Bronchial epithelial cell (primary cell): ENCODE data around the gene FBXL15. TPM values are rescaled to one million over a fixed set of nuclear protein-coding genes. Genes with fewer than 3 reads are reported as not detected.

Experiments
- DNase-seq: peaks from one replicate; pipeline ENCODE4 v3.0.0-alpha.2; 2010; ENCODE audit warnings: low read depth
- FAIRE-seq: peaks from 2 replicates; lab custom pipeline; 2011; peaks lifted over from hg19 to GRCh38; lab: Jason Lieb, UNC
- H3K27me3 ChIP-seq: 2 replicates; pipeline ENCODE4 v1.5.1; 2011; ENCODE audit warnings: low read length; ENCODE audit not compliant: control insufficient read depth, insufficient read depth
- H3K36me3 ChIP-seq: 2 replicates; pipeline ENCODE4 v1.5.1; 2011; ENCODE audit warnings: low read length; ENCODE audit not compliant: control insufficient read depth, insufficient read depth
- H3K4me3 ChIP-seq: 2 replicates; pipeline ENCODE4 v1.5.1; 2011; ENCODE audit warnings: mild to moderate bottlenecking, low read depth, low read length, control low read depth
- total RNA-seq: library from RNA; depleted of rRNA; stranded (reverse); fragments of >200 nt; gene quantifications from 2 replicates; pipeline ENCODE4 v1.2.1, GENCODE V29; 2014
- TF ChIP-seq, protein P1 (sequence below): IDR thresholded peaks from 2 replicates; pipeline ENCODE4 v1.5.1; 2011; ENCODE audit warnings: mild to moderate bottlenecking, moderate library complexity, low read length, control low read depth, inconsistent platforms; ENCODE audit not compliant: insufficient read depth, severe bottlenecking

The FBXL15 gene
- total RNA-seq, 1 donor from 2014 or later: 9.7 TPM

DNA sequence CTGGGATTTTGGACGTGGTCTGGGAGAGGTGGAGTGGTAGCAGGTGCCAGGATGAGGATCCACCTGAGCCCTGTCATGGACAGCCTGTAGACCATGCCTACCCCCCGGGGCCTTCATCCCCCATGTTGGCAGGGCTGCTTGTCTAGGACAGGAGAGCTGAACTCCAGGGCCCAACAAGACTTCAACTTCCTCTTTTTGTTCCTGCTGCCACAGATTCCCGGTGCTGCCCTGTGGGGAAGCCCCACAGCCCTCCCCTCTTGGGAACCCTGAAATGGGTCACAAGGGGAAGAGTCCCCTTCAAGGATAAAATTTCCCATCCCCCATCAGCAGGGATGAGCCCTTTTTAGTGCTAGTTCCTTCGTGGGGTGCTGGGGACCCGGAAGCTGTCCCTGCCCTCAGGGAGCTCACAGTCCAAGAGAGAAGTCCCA lies 13.0 kb downstream of the FBXL15 start:
- DNase-seq (no peak), FAIRE-seq (no peak)
- Histone ChIP-seq H3K27me3 (no peaks in the 10 kb centered on the region), H3K4me3 (no peak overlapping the region), H3K36me3 (no peaks in the 10 kb centered on the region)
- TF ChIP-seq, protein P1, sequence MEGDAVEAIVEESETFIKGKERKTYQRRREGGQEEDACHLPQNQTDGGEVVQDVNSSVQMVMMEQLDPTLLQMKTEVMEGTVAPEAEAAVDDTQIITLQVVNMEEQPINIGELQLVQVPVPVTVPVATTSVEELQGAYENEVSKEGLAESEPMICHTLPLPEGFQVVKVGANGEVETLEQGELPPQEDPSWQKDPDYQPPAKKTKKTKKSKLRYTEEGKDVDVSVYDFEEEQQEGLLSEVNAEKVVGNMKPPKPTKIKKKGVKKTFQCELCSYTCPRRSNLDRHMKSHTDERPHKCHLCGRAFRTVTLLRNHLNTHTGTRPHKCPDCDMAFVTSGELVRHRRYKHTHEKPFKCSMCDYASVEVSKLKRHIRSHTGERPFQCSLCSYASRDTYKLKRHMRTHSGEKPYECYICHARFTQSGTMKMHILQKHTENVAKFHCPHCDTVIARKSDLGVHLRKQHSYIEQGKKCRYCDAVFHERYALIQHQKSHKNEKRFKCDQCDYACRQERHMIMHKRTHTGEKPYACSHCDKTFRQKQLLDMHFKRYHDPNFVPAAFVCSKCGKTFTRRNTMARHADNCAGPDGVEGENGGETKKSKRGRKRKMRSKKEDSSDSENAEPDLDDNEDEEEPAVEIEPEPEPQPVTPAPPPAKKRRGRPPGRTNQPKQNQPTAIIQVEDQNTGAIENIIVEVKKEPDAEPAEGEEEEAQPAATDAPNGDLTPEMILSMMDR: no peak

DNA sequence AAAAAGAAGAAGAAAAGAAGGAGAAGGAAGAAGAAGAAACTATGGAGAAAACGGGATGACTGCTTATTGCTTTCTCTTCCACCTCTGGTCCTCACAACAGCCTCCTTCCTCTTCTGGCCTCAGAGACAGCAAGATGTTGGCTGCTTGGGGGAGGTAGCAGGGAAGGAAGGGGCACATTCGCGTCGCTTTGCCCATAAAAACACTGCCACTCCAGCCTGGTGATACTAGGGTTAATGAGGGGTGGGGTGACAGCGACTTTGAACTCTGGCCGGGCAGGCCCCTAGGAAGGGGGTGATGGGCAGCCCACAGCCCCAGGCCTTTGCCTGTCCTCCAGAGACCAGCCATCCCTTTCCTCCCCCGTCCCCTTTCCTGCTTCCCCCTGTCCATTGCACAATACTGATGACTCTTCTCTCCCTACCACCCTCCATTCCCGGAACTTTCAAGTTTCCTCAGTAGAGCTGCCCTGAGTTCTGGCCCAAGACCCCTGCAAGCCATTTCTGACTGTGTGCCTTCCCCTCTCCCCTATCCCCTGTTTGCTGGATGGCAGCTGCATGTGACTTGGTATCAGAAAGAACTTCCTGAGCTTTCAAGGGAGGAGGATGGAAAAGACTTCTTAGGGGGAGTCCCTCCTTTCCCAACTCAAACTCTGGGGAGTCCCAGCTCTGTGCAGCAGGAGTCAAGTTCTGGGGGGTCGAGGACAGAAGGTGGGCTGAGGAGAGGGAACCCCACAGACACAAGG lies 13.9 kb downstream of the FBXL15 start:
- H3K36me3 ChIP-seq: no peaks in the 10 kb centered on the region
- no peaks in the 10 kb centered on the region for H3K27me3 ChIP-seq
- TF ChIP-seq, protein P1: no peak
- DNase-seq (peak; percentile 60), FAIRE-seq (no peak)
- H3K4me3 ChIP-seq: no peak overlapping the region

DNA sequence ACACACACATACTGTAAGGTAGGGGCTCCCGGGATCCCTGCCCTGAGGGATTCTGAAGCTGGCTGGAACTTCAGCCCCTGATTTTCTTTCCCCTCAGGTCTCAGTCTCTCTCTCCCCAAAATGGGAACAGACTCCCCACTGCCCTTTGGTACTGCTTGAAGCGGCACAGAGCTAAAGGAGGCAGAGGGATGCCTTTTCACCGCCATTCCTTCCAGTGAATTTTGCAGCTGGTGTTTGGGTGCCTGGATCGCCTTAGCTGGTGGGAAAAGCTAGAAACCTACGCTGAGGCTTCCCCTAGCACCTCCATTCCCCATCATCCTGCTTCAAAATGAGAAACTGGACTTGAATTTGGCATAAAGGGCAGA lies 14.5 kb downstream of the FBXL15 start:
- H3K27me3 ChIP-seq: no peaks in the 10 kb centered on the region
- no peaks in the 10 kb centered on the region for H3K36me3 ChIP-seq
- TF ChIP-seq, protein P1: no peak
- no peak overlapping the region for H3K4me3 ChIP-seq
- no peak for FAIRE-seq
- no peak for DNase-seq

DNA sequence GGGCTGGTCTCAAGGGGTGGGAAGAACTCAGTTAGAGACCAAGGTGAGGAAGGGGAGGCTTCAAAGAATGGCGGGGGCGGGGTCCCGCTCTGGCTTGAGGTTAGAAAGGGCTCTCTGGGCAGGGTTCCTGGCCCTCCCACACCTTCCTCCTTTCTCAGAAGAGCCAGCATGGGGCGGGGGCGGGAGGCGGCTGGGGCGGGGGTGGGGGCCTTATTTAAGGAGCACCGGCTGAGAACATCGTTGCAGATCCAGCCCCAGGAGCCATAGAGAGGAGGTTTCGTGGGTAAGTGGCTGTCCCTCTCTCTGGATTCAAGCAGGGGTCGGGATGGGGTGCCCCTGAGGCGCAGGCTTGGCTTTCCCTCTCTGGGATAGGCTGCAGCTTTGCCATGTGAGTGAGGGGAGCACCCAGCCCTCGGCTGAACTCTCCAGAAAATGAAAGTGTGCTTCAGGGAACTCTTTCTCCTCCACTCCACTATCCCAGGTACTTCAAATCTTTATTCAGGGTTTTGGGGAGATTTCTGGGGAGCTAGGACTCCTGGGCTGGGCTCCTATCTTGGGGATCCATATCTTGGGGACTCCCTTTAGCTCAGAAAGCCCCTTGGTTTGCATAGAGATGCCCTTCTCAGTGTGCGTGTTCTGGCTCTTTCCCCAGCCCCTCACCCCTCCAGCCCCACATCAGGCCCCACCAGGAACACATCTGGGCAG lies 15.0 kb downstream of the FBXL15 start:
- no peak overlapping the region for H3K4me3 ChIP-seq
- DNase-seq (no peak), FAIRE-seq (no peak)
- no peaks in the 10 kb centered on the region for H3K36me3 ChIP-seq
- H3K27me3 ChIP-seq: no peaks in the 10 kb centered on the region
- TF ChIP-seq, protein P1: no peak

DNA sequence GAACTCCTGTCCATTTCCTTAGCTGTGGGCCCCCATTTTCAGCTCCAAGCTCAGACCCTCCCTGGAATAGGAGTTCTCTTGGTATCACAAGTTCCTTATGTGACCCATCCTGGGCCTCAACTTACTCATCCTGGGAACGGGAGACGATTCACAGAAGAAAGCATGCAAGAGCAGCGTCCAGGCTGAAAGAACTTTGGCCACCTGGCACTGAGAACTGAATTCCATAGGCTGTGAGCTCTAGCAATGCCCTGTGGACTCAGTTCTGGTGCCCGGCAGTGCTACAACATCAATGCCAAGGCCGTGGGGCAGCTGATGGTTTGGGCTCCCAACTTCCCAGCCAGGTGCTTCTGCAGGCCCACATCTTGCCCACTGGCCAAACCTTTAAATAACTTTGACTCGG lies 15.7 kb downstream of the FBXL15 start:
- no peaks in the 10 kb centered on the region for H3K36me3 ChIP-seq
- DNase-seq (no peak), FAIRE-seq (no peak)
- TF ChIP-seq, protein P1: no peak
- no peak overlapping the region for H3K4me3 ChIP-seq
- H3K27me3 ChIP-seq: no peaks in the 10 kb centered on the region
